Natural killer cell (primary cell): ENCODE data around the gene SEPTIN12. TPM values are rescaled to one million over a fixed set of nuclear protein-coding genes. Genes with fewer than 3 reads are reported as not detected.

ENCODE experiments used
- ATAC-seq, 3 donors: fragments of 150-1000 bp in 2 of 3; fragments of 200-7000 bp in 1 of 3; cut with Tn5 transposase; 1 replicate in 1 of 3; 2 replicates in 2 of 3; pipeline ENCODE4 v1.10.0; 2021; ENCODE audit warnings: mild to moderate bottlenecking in 2 of 3, moderate library complexity in 2 of 3
- DNase-seq, 2 donors: peaks; one replicate each; pipeline versions ENCODE4 v3.0.0 to v3.0.0-alpha.2; 2013 to 2021; ENCODE audit warnings: mixed read lengths in 1 of 2
- H3K27ac ChIP-seq: one replicate; pipeline ENCODE4 v1.5.1; 2013; ENCODE audit warnings: mild to moderate bottlenecking, low read length
- H3K27me3 ChIP-seq: one replicate; pipeline ENCODE4 v1.6.1; 2013; ENCODE audit warnings: low read length; ENCODE audit not compliant: control insufficient read depth, insufficient read depth
- H3K36me3 ChIP-seq: one replicate; pipeline ENCODE4 v1.6.1; 2013; ENCODE audit warnings: low read length; ENCODE audit not compliant: control insufficient read depth, insufficient read depth
- H3K4me1 ChIP-seq: one replicate; pipeline ENCODE4 v1.6.1; 2013; ENCODE audit warnings: low read length; ENCODE audit not compliant: control insufficient read depth, insufficient read depth
- H3K4me3 ChIP-seq: one replicate; pipeline ENCODE4 v1.5.1; 2013; ENCODE audit warnings: low read length
- H3K9me3 ChIP-seq: one replicate; pipeline ENCODE4 v1.6.1; 2013; ENCODE audit warnings: low read length; ENCODE audit not compliant: control insufficient read depth, insufficient read depth
- H3K27ac Mint-ChIP-seq, 2 donors: one replicate each; pipeline ENCODE4 v1.8.0; 2022; ENCODE audit warnings: mild to moderate bottlenecking in 2 of 2, mixed read lengths in 2 of 2, moderate library complexity in 1 of 2
- H3K27me3 Mint-ChIP-seq, 2 donors: one replicate each; pipeline ENCODE4 v1.8.0; 2022; ENCODE audit warnings: low read depth in 2 of 2, mixed read lengths in 2 of 2
- H3K36me3 Mint-ChIP-seq: one replicate; pipeline ENCODE4 v1.8.0; 2022; ENCODE audit warnings: mixed read lengths
- H3K4me1 Mint-ChIP-seq, 2 donors: one replicate each; pipeline ENCODE4 v1.8.0; 2022; ENCODE audit warnings: mixed read lengths in 2 of 2
- H3K4me3 Mint-ChIP-seq: one replicate; pipeline ENCODE4 v1.8.0; 2022; ENCODE audit warnings: mild to moderate bottlenecking, moderate library complexity, mixed read lengths
- H3K9me3 Mint-ChIP-seq, 2 donors: one replicate each; pipeline ENCODE4 v1.8.0; 2022; ENCODE audit warnings: mixed read lengths in 2 of 2
- WGBS: methylation state at CpG from one replicate; pipeline ENCODE4 v1.1.7; 2013; ENCODE audit warnings: missing lambda C conversion rate; ENCODE audit not compliant: insufficient coverage; 5-methylcytosine and 5-hydroxymethylcytosine counted together
- intact Hi-C: fragments of 100-400 bp; cut with micrococcal nuclease; formaldehyde crosslinking; loops from one replicate; pipeline ENCODE4 v1.14.2; 2022
- total RNA-seq, 4 donors: library from RNA; stranded (reverse); fragments of 120-200 nt in 1 of 4; gene quantifications; one replicate each; pipeline versions ENCODE4 v1.2.3 to v1.2.4, GENCODE V29; 2013 to 2022
- TF ChIP-seq, protein P1 (sequence below): fragments of 200-600 bp; IDR thresholded peaks from one replicate; pipeline ENCODE4 v1.8.0; 2022; ENCODE audit warnings: antibody characterized with exemption

Gene SEPTIN12
- total RNA-seq, 3 donors from 2014 or later (not counting 1 experiment from before 2014, with no cell fraction given) = 0.59 TPM; not detected in 2

DNA sequence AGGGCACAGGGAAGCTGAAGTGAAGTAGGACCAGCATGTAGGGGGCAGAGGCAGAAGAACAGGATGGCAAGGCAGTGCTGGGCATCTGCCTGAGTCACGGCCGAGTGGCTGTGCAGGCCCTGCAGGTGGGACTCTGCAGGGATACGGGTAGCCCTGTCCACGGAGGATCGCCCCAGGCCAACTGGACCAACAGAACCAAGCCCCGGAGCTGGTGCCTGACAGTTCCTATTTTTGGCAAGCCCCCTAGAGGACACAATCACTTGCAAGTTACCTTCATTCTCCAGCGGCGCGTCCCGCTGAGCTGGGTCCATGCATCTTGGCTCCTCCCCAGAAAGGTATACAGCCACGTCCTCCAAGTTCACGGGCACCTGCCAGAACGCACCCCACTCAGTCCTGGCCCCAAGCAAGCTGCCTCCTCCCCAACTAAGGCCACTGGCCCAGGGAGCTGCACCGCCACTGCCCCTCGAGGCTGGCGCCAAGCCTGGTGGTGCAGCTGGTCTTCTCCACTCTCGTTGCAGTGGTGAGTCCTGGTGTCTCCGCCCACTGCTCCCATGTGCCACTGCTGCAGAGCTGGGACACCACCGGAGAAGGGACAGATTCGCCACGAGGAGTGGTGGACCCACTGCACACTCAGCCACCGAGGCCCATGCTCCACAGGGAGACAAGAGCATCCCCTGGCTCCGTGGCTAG, 27.8 kb downstream of the SEPTIN12 start:
- WGBS = 97% methylated on average over 23 of the region's 23 CpGs
- H3K27ac ChIP-seq = no peak overlapping the region
- peaks cover 40% of the 10 kb centered on the region for H3K36me3 ChIP-seq
- Mint-ChIP-seq H3K36me3 (no peaks in the 10 kb centered on the region), H3K9me3 (no peaks in the 10 kb centered on the region), H3K4me1 (peaks cover under 1% of the 10 kb centered on the region in 2 donors), H3K27me3 (no peaks in the 10 kb centered on the region), H3K4me3 (no peak overlapping the region), H3K27ac (no peak overlapping the region)
- ATAC-seq (no peak), DNase-seq (no peak)
- no peaks in the 10 kb centered on the region for H3K27me3 ChIP-seq
- no peaks in the 10 kb centered on the region for H3K9me3 ChIP-seq
- intact Hi-C loops = no loop called here
- peaks cover 4% of the 10 kb centered on the region for H3K4me1 ChIP-seq
- H3K4me3 ChIP-seq = no peak overlapping the region
- TF ChIP-seq, protein P1, sequence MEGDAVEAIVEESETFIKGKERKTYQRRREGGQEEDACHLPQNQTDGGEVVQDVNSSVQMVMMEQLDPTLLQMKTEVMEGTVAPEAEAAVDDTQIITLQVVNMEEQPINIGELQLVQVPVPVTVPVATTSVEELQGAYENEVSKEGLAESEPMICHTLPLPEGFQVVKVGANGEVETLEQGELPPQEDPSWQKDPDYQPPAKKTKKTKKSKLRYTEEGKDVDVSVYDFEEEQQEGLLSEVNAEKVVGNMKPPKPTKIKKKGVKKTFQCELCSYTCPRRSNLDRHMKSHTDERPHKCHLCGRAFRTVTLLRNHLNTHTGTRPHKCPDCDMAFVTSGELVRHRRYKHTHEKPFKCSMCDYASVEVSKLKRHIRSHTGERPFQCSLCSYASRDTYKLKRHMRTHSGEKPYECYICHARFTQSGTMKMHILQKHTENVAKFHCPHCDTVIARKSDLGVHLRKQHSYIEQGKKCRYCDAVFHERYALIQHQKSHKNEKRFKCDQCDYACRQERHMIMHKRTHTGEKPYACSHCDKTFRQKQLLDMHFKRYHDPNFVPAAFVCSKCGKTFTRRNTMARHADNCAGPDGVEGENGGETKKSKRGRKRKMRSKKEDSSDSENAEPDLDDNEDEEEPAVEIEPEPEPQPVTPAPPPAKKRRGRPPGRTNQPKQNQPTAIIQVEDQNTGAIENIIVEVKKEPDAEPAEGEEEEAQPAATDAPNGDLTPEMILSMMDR = no peak

DNA sequence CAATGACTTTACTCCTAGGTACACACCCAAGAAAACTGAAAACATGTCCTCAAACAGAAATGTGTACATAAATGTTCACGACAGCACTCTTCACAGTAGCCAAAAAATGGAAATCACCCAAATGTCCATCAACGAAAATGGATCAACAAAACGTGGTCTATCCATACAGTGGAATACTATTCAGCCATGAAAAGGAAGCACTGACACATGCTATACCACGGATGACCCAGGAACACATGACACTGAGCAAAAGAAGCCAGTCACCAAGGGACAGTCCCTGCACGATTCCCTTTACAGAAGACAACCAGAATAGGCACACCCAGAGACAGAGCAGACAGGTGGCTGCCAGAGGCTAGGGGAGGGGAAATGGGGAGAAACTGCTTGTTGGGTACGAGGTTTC, 32.5 kb downstream of the SEPTIN12 start:
- ATAC-seq (no peak), DNase-seq (no peak)
- intact Hi-C loops = no loop called here
- TF ChIP-seq, protein P1 = no peak
- no peaks in the 10 kb centered on the region for H3K9me3 ChIP-seq
- no peak overlapping the region for H3K4me3 Mint-ChIP-seq
- no peaks in the 10 kb centered on the region for H3K4me1 Mint-ChIP-seq
- no peak overlapping the region for H3K4me3 ChIP-seq
- no peak overlapping the region for H3K27ac ChIP-seq
- peaks cover 52% of the 10 kb centered on the region for H3K36me3 ChIP-seq
- no peaks in the 10 kb centered on the region for H3K36me3 Mint-ChIP-seq
- no peak overlapping the region for H3K27ac Mint-ChIP-seq
- no peaks in the 10 kb centered on the region for H3K27me3 Mint-ChIP-seq
- H3K9me3 Mint-ChIP-seq = no peaks in the 10 kb centered on the region
- H3K27me3 ChIP-seq = no peaks in the 10 kb centered on the region
- 97% methylated on average over 6 of the region's 6 CpGs for WGBS
- H3K4me1 ChIP-seq = no peaks in the 10 kb centered on the region

DNA sequence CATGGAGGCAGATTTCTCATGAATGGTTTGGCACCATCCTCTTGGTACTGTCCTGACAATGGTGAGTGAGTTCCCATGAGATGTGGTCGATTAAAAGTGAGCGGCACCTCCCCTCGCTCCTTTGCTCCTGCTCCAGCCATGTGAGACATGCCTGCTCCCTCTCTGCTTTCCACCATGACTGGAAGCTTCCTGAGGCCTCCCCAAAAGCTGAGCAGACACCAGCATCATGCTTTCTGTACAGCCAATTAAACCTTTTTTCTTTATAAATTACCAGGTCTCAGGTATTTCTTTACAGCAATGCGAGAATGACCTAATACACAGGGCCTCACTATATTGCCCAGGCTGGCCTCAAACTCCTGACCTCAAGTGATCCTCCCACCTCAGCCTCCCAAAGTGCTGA, 33.3 kb downstream of the SEPTIN12 start:
- DNase-seq (no peak), ATAC-seq (no peak)
- Mint-ChIP-seq H3K4me3 (no peak overlapping the region), H3K27ac (no peak overlapping the region), H3K27me3 (no peaks in the 10 kb centered on the region), H3K4me1 (no peaks in the 10 kb centered on the region), H3K9me3 (no peaks in the 10 kb centered on the region), H3K36me3 (no peaks in the 10 kb centered on the region)
- Histone ChIP-seq H3K4me1 (no peaks in the 10 kb centered on the region), H3K36me3 (peaks cover 49% of the 10 kb centered on the region), H3K9me3 (no peaks in the 10 kb centered on the region), H3K27ac (no peak overlapping the region), H3K27me3 (no peaks in the 10 kb centered on the region), H3K4me3 (no peak overlapping the region)
- intact Hi-C loops = no loop called here
- 95% methylated on average over 4 of the region's 4 CpGs for WGBS
- TF ChIP-seq, protein P1 = no peak

- H3K4me1 ChIP-seq = no peaks in the 10 kb centered on the region
- TF ChIP-seq, protein P1 = no peak
- no peak overlapping the region for H3K4me3 ChIP-seq
- no peak overlapping the region for H3K27ac Mint-ChIP-seq
- no peak overlapping the region for H3K4me3 Mint-ChIP-seq
- intact Hi-C loops = no loop called here
- H3K36me3 ChIP-seq = peaks cover 38% of the 10 kb centered on the region
- ATAC-seq (no peak), DNase-seq (no peak)
- H3K9me3 ChIP-seq = no peaks in the 10 kb centered on the region
- H3K36me3 Mint-ChIP-seq = no peaks in the 10 kb centered on the region
- no peak overlapping the region for H3K27ac ChIP-seq
- no peaks in the 10 kb centered on the region for H3K9me3 Mint-ChIP-seq
- WGBS = 96% methylated on average over 11 of the region's 11 CpGs
- no peaks in the 10 kb centered on the region for H3K27me3 ChIP-seq
- H3K27me3 Mint-ChIP-seq = no peaks in the 10 kb centered on the region
- H3K4me1 Mint-ChIP-seq = peaks cover under 1% of the 10 kb centered on the region in 2 donors
Observed at GRCh38 chr16:4753227-4753626, 34.9 kb downstream of the SEPTIN12 start.
